ENCODE data around the gene NXPE3. TPM values are rescaled to one million over a fixed set of nuclear protein-coding genes. Genes with fewer than 3 reads are reported as not detected.

NXPE3 gene
- total RNA-seq, 1 donor from 2014 or later = 3.9 TPM

- no peak for TF ChIP-seq CTCF (IDR thresholded peaks at IDR 0.05; ENCODE audit: insufficient read depth, low read length, severe bottlenecking)
- Histone ChIP-seq H3K36me3 (ENCODE audit: control insufficient read depth, insufficient read depth, low read length) (no peaks in the 10 kb centered on the region), H3K27me3 (ENCODE audit: control insufficient read depth, insufficient read depth, low read length) (no peaks in the 10 kb centered on the region), H3K4me3 (ENCODE audit: low read depth, low read length) (no peak overlapping the region)
- no peak for FAIRE-seq
- no peak for DNase-seq (ENCODE audit: low read depth)
Observed at GRCh38 chr3:101840066-101840465, 61.1 kb downstream of the NXPE3 start.

- Histone ChIP-seq H3K27me3 (ENCODE audit: control insufficient read depth, insufficient read depth, low read length) (no peaks in the 10 kb centered on the region), H3K4me3 (ENCODE audit: low read depth, low read length) (no peak overlapping the region), H3K36me3 (ENCODE audit: control insufficient read depth, insufficient read depth, low read length) (no peaks in the 10 kb centered on the region)
- DNase-seq (ENCODE audit: low read depth) (no peak), FAIRE-seq (no peak)
- no peak for TF ChIP-seq CTCF (IDR thresholded peaks at IDR 0.05; ENCODE audit: insufficient read depth, low read length, severe bottlenecking)
Observed at GRCh38 chr3:101842245-101842934, 63.4 kb downstream of the NXPE3 start.

- no peak for TF ChIP-seq CTCF (IDR thresholded peaks at IDR 0.05; ENCODE audit: insufficient read depth, low read length, severe bottlenecking)
- DNase-seq (ENCODE audit: low read depth) (no peak), FAIRE-seq (no peak)
- no peak overlapping the region for H3K4me3 ChIP-seq (ENCODE audit: low read depth, low read length)
- H3K36me3 ChIP-seq (ENCODE audit: control insufficient read depth, insufficient read depth, low read length) = no peaks in the 10 kb centered on the region
- H3K27me3 ChIP-seq (ENCODE audit: control insufficient read depth, insufficient read depth, low read length) = no peaks in the 10 kb centered on the region
Observed at GRCh38 chr3:101842935-101843330, 63.9 kb downstream of the NXPE3 start.

GRCh38 chr3:101845425-101845824, 66.4 kb downstream of the NXPE3 start:
- no peak for FAIRE-seq

GRCh38 chr3:101846709-101847108, 67.7 kb downstream of the NXPE3 start:
- Histone ChIP-seq H3K4me3 (ENCODE audit: low read depth, low read length) (no peak overlapping the region), H3K36me3 (ENCODE audit: control insufficient read depth, insufficient read depth, low read length) (peaks cover 3% of the 10 kb centered on the region), H3K27me3 (ENCODE audit: control insufficient read depth, insufficient read depth, low read length) (no peaks in the 10 kb centered on the region)
- no peak for DNase-seq (ENCODE audit: low read depth)
- no peak for TF ChIP-seq CTCF (IDR thresholded peaks at IDR 0.05; ENCODE audit: insufficient read depth, low read length, severe bottlenecking)
- FAIRE-seq = no peak

More at GRCh38 chr3:101845425-101845824, 66.4 kb downstream of the NXPE3 start:
- no peak for TF ChIP-seq CTCF (IDR thresholded peaks at IDR 0.05; ENCODE audit: insufficient read depth, low read length, severe bottlenecking)
- no peaks in the 10 kb centered on the region for H3K27me3 ChIP-seq (ENCODE audit: control insufficient read depth, insufficient read depth, low read length)
- H3K36me3 ChIP-seq (ENCODE audit: control insufficient read depth, insufficient read depth, low read length) = no peaks in the 10 kb centered on the region
- DNase-seq (ENCODE audit: low read depth) = no peak
- no peak overlapping the region for H3K4me3 ChIP-seq (ENCODE audit: low read depth, low read length)

GRCh38 chr3:101847328-101847727, 68.3 kb downstream of the NXPE3 start:
- no peak for FAIRE-seq

More at GRCh38 chr3:101847328-101847727, 68.3 kb downstream of the NXPE3 start:
- DNase-seq (ENCODE audit: low read depth) = peak; percentile 62
- H3K4me3 ChIP-seq (ENCODE audit: low read depth, low read length) = no peak overlapping the region
- H3K36me3 ChIP-seq (ENCODE audit: control insufficient read depth, insufficient read depth, low read length) = peaks cover 4% of the 10 kb centered on the region
- no peak for TF ChIP-seq CTCF (IDR thresholded peaks at IDR 0.05; ENCODE audit: insufficient read depth, low read length, severe bottlenecking)
- H3K27me3 ChIP-seq (ENCODE audit: control insufficient read depth, insufficient read depth, low read length) = no peaks in the 10 kb centered on the region

Measured in bronchial epithelial cell (primary cell).